Left colon (tissue), 2 donors: ENCODE data around the gene MLXIPL. TPM values are rescaled to one million over a fixed set of nuclear protein-coding genes. Genes with fewer than 3 reads are reported as not detected.

ENCODE experiments used
- total RNA-seq, 2 donors: library from RNA; stranded (reverse); fragmentation: NEBNext Ultra II Directional; extraction: Animal tissue kit (Norgen Biotek cat#: 25700); gene quantifications; one replicate each; pipeline ENCODE4 v1.2.1, GENCODE V29; 2021
- donor health status: DM: no; HTN: no; CAD: no.
- donor health status: DM: yes; HTN: yes; CAD: no.

MLXIPL gene
- total RNA-seq, 2 donors from 2014 or later, result 13.2 to 23.3 TPM

Other genes with a start within 250 kb of the MLXIPL start
- gene FZD9, start 190.7 kb downstream of the MLXIPL start, total RNA-seq, result under 1 TPM; 0.12 to 0.25 TPM
- gene BAZ1B, start 102.2 kb downstream of the MLXIPL start, total RNA-seq, result 10 to 100 TPM; 37.7 to 42.6 TPM
- gene BCL7B, start 66.8 kb downstream of the MLXIPL start, total RNA-seq, result 10 to 100 TPM; 59.0 to 60.8 TPM
- 10 to 100 TPM; 30.8 to 36.3 TPM for gene TBL2, start 45.9 kb downstream of the MLXIPL start, total RNA-seq
- under 1 TPM; 0.70 to 0.78 TPM for gene VPS37D, start 43.3 kb upstream of the MLXIPL start, total RNA-seq
- gene DNAJC30, start 58.9 kb upstream of the MLXIPL start, total RNA-seq, result 10 to 100 TPM in 1 of 2 donors, 1 to 10 TPM in 1; 8.5 to 10.0 TPM
- 10 to 100 TPM; 39.0 to 48.2 TPM for gene BUD23, start 59.1 kb upstream of the MLXIPL start, total RNA-seq
- gene STX1A, start 95.1 kb upstream of the MLXIPL start, total RNA-seq, result 1 to 10 TPM; 4.7 to 6.9 TPM
- 100 to 1,000 TPM in 1 of 2 donors, 10 to 100 TPM in 1; 89.5 to 131 TPM for gene ABHD11, start 114.3 kb upstream of the MLXIPL start, total RNA-seq
- 100 to 1,000 TPM; 566 to 781 TPM for gene CLDN3, start 145.7 kb upstream of the MLXIPL start, total RNA-seq
- gene CLDN4, start 206.5 kb upstream of the MLXIPL start, total RNA-seq, result 1,000 to 10,000 TPM; 1,078 to 1,246 TPM
- 1 to 10 TPM; 3.7 to 3.8 TPM for gene METTL27, start 218.0 kb upstream of the MLXIPL start, total RNA-seq
- not detected for gene TMEM270, start 236.6 kb upstream of the MLXIPL start, total RNA-seq